GM19452 (cell line): ENCODE measurements around the gene LRRTM1.

Experiments
- ATAC-seq: cut with Tn5 transposase; IDR thresholded peaks from one replicate; pipeline ENCODE4 v1.9.1; 2021; ENCODE audit not compliant: unreplicated experiment

Gene LRRTM1

GRCh38 chr2:80302314-80303005 is 2.1 kb downstream of the LRRTM1 start:
- ATAC-seq, result no peak

GRCh38 chr2:80302001-80302313 is 2.6 kb downstream of the LRRTM1 start:
- ATAC-seq, result no peak

GRCh38 chr2:80300954-80301353 is 3.6 kb downstream of the LRRTM1 start:
- no peak for ATAC-seq

GRCh38 chr2:80300346-80300745 is 4.2 kb downstream of the LRRTM1 start:
- ATAC-seq, result no peak

GRCh38 chr2:80299661-80300060 is 4.9 kb downstream of the LRRTM1 start:
- no peak for ATAC-seq

- no peak for ATAC-seq
Measured at GRCh38 chr2:80298954-80299353, 5.6 kb downstream of the LRRTM1 start.

- no peak for ATAC-seq
Measured at GRCh38 chr2:80293039-80293438, 11.5 kb downstream of the LRRTM1 start.

GRCh38 chr2:80292474-80292873 is 12.1 kb downstream of the LRRTM1 start:
- no peak for ATAC-seq

GRCh38 chr2:80291656-80292055 is 12.9 kb downstream of the LRRTM1 start:
- no peak for ATAC-seq

- ATAC-seq, result no peak
Measured at GRCh38 chr2:80288576-80288975, 16.0 kb downstream of the LRRTM1 start.

- ATAC-seq, result no peak
Measured at GRCh38 chr2:80281049-80281448, 23.5 kb downstream of the LRRTM1 start.

GRCh38 chr2:80280598-80280997 is 24.0 kb downstream of the LRRTM1 start:
- no peak for ATAC-seq

GRCh38 chr2:80269806-80270205 is 34.7 kb downstream of the LRRTM1 start:
- no peak for ATAC-seq

- ATAC-seq, result no peak
Measured at GRCh38 chr2:80266231-80266630, 38.3 kb downstream of the LRRTM1 start.

GRCh38 chr2:80259292-80259691 is 45.3 kb downstream of the LRRTM1 start:
- ATAC-seq, result no peak

GRCh38 chr2:80258793-80259192 is 45.8 kb downstream of the LRRTM1 start:
- ATAC-seq, result no peak

- ATAC-seq, result no peak
Measured at GRCh38 chr2:80258341-80258740, 46.2 kb downstream of the LRRTM1 start.

GRCh38 chr2:80257450-80257849 is 47.1 kb downstream of the LRRTM1 start:
- no peak for ATAC-seq

GRCh38 chr2:80256782-80257167 is 47.8 kb downstream of the LRRTM1 start:
- no peak for ATAC-seq

GRCh38 chr2:80255918-80256781 is 48.4 kb downstream of the LRRTM1 start:
- no peak for ATAC-seq

- no peak for ATAC-seq
Measured at GRCh38 chr2:80252294-80252986, 52.1 kb downstream of the LRRTM1 start.
